ENCODE data around the gene MMD2.

GRCh38 chr7:4871930-4872675 is 86.9 kb downstream of the MMD2 start:
- TF ChIP-seq, protein P1, sequence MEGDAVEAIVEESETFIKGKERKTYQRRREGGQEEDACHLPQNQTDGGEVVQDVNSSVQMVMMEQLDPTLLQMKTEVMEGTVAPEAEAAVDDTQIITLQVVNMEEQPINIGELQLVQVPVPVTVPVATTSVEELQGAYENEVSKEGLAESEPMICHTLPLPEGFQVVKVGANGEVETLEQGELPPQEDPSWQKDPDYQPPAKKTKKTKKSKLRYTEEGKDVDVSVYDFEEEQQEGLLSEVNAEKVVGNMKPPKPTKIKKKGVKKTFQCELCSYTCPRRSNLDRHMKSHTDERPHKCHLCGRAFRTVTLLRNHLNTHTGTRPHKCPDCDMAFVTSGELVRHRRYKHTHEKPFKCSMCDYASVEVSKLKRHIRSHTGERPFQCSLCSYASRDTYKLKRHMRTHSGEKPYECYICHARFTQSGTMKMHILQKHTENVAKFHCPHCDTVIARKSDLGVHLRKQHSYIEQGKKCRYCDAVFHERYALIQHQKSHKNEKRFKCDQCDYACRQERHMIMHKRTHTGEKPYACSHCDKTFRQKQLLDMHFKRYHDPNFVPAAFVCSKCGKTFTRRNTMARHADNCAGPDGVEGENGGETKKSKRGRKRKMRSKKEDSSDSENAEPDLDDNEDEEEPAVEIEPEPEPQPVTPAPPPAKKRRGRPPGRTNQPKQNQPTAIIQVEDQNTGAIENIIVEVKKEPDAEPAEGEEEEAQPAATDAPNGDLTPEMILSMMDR (IDR thresholded peaks at IDR 0.05) = no peak
- no peak for TF ChIP-seq POLR2A (IDR thresholded peaks at IDR 0.05)
